Inferior parietal cortex (tissue), 1 donor: ENCODE data around the gene SERGEF.

Source experiments
- DNase-seq: peaks from one replicate; pipeline ENCODE4 v3.0.0-alpha.2; 2016; ENCODE audit errors: extremely low spot score

The SERGEF gene

DNA sequence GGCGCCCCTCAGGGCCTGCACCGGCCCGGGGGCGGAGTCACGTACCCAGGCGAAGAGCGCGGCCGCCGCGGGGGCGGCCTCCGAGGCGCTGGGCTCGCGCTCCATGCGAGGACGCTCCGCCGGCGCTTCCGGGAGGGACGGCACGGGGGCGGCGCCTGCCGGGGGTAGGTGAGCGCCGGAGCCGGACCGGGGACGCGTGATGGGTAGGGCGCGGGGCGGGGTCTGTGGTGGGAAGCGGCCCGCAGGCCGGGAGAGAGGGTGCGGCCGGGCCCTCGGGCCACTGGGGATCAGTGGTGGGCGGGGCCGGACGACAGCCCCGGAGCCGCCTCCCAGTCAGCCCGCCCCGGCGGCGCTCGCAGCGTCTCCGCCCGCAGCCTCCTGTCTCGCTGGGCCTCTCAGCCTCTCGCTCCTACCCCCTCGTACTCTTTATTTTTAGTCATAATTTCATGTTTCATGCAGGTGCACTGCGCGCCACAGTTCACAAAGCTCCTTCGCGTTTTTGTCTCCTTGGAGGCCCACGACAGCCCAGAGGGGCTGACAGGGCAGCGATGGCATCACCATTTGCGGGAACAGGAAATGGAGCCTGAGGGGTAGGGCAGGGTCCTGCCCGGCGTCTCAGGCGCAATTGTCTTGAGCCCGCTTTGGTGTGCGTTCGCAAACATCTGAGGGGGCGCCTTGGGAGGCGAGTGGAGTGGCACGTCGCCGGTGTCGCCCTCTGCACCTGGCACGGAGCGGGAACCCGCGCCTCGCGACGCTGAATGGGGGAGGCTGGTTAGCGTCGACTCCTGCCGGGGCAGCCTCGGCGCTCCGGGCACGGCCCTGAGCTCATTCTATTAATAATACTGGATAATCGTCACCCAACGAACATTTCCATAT is at the start of gene SERGEF:
Gene SERGEF (minus strand): TSS at position 142 of the 876 bp plus-strand sequence. CDS start 37 bp downstream, at position 105.
- DNase-seq = peak; percentile 73

- DNase-seq = no peak
Measured at GRCh38 chr11:18061351-18061750, 48.5 kb upstream of the SERGEF start.

DNA sequence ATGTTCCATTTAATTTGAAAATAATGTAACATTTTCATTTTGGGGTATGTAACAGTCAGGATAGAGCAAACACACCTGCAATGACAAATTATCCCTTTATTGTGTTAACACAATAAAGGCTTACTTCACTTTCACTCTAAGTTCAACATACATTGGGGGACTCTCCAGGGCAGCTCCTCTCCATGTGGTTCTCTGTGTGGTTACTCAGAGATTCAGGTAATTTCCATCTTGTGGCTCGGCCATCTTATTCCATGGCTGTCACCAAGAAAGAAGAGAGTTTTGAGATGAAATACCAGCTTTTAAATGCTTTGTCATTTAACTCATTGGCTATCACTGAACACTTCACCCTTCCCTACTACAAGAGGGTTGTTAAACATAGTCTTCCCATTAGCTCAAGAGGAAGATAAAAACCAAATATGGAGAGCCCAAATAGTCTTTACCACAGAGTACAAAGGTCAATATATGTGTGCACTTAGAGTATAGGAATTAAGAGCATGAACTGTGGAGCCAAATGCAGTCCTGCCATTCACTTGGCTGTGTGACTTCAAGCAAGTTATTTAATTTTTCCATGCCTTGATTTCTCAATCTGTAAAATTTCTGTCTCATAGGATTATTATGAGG is 43.8 kb upstream of the SERGEF start:
- DNase-seq = no peak

- DNase-seq = no peak
Measured at GRCh38 chr11:18054511-18055103, 41.8 kb upstream of the SERGEF start.

GRCh38 chr11:18050848-18051247 is 38.0 kb upstream of the SERGEF start:
- DNase-seq = no peak

DNA sequence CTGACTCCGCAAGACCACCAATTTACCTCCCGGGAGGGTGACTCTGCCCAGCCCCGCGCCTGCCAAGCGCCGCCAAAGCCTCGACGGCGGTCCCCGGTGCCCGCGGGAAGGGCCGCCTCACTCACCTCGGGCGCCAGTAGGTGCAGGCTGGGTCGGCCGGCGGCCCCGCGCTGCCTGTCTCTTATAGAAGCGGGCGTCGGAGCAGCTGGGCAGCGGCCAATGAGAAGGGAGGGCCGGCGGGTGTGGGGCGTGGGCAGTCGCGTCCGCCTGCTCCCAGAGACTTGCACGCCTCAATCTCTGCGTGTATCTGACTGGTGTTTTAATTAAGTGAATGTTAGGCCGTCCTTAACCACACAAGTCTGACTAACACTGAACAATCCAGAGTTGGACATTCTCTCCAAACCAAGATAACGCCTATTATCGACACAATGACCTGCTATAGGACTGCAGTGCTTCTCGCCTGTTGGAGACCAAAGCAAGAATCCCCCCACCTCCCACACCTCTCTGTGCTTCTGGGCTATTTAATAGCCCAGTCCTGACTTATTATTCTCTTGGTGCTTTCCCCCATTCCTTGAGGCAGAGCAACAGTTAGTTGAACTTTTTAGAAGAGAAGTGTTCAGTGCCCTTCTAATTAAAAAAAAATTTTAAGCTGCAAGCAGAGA is 33.4 kb upstream of the SERGEF start, which contains the start of gene TPH1:
Gene TPH1 (minus strand): TSS at position 154 of the 662 bp plus-strand sequence. CDS start 5,507 bp downstream, outside the sequence.
- DNase-seq = no peak

DNA sequence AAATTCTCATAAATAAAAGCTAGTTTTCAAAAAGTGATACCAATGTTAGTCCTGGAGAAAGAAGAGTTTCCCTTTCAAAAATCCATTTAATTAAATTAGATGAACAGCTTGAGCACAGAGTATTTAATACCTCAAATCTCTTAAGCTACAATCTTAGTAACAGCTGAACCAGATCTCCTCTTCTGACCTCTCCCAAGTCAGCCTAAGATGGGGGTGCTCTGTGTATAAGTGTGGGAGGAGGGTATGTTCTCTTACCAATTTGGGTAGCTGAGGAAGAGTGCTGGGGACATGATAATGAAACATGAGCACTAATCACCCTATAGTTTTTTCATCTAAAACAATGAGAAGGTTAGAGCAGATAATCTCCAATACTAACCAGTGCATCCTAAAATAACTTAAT is 23.6 kb upstream of the SERGEF start:
- no peak for DNase-seq

DNA sequence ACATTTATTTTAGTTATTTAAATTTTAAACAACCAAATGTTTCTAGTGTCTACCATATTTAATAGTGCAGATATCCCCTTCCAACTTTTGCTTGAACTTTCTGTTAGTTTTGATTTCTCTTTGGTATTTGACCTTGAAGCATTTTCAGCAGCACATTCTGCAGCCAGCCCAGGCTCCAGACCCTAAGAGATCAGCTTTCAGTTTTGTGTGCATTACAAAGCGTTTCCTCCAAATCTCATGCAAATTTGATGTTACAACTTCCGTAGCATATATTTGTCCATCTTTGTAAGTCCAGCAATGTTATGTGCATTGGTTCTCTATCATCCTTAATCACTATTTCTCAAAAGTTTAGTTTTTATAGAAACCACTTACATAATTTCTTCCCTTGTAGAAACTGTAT is 14.6 kb upstream of the SERGEF start:
- no peak for DNase-seq

GRCh38 chr11:18022419-18022818 is 9.6 kb upstream of the SERGEF start:
- DNase-seq = no peak

GRCh38 chr11:18019650-18020049 is 6.8 kb upstream of the SERGEF start:
- DNase-seq = no peak

DNA sequence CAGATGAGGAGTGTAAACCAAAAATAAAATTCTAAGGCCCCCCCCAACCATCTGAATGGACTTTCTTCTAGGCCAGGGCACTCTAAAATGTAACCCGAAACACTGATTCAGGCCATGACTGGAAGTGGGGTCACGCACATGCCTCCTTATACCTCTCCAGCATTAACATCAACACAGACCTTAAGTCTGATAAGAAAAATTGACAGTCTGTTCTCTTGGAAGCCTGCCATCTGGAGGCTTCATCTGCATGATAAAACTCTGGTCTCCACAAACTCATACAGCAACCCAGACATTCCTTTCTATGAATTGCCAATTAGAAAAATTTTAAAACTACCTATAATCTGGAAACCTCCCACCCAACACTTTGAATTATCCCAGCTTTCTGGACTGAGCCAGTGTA is 3.9 kb upstream of the SERGEF start:
- no peak for DNase-seq

GRCh38 chr11:18014876-18015275 is 2.0 kb upstream of the SERGEF start:
- no peak for DNase-seq

DNA sequence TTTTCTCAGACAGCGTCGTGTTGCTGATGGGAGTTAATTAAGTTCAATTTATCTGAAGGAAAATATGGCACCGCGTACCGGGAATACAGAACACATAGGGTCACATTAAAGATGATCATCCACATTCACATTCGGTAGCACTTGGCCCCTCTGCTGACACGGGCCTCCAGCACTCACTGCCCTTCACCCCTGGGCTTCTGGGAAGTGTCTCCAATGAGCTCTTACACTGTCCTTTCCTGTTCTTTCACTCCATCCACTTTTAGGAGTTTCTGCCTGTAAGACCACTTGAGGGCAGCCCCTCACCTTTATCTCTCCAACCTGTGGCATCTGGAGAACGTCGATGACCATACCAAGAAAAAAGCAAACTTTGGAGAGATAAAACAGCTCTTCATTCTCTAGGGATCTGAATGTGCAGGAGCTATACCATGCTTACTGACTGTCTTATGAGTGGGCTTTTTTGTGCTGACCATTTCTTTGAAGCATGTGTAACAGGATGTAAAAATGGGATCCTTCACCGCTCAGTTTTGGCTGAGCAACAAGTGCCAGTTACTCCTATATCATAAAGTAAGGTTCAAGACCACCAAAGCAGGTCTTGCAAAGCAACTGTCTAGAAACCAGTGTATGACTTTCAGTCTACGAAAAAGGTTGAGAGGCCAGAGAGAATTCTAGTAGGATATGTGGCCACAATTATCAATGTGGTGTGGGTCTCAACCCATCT is 1.1 kb upstream of the SERGEF start:
- DNase-seq = no peak

DNA sequence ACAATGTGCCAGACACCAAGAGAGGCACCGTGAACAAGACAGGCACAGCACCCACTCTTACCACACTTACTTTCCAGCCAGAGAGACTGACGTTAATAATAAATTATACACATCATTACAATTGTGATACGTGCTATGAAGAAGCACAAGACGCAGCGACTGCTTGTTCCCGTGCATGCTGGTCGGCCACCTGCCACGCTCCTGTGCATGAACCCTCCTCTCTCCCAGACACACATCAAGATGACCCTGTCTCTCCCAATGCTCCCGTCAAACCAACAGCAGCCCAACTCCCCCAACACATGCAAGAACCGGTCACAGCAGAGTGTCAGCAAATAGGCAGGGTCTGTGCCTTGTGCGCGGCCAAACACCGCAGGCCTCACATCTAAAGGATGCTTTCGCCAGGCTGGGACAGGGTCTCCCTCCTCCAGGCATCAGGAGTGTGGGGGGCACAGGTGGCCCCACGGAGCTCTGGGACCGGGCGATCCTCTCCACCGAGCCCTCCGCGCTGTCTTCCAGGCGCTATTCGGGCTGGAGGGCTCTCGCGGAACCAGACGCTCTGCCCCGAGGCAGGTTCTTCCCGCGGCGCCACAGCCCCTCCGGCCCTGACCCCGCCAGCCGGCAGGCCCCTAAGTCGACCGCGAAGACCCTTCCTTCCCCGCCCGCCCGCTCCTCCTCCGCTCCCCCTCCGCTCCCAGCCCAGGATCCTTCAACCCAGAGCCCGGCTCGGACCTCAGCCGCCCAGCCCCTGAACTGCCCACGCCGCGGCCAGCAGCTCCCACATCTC is 533 bp downstream of the SERGEF start:
- peak; percentile 15 for DNase-seq

- DNase-seq = no peak
Measured at GRCh38 chr11:18011633-18012032, 1.2 kb downstream of the SERGEF start.

- DNase-seq = no peak
Measured at GRCh38 chr11:18010977-18011586, 1.8 kb downstream of the SERGEF start.

- DNase-seq = no peak
Measured at GRCh38 chr11:18010121-18010670, 2.7 kb downstream of the SERGEF start.

DNA sequence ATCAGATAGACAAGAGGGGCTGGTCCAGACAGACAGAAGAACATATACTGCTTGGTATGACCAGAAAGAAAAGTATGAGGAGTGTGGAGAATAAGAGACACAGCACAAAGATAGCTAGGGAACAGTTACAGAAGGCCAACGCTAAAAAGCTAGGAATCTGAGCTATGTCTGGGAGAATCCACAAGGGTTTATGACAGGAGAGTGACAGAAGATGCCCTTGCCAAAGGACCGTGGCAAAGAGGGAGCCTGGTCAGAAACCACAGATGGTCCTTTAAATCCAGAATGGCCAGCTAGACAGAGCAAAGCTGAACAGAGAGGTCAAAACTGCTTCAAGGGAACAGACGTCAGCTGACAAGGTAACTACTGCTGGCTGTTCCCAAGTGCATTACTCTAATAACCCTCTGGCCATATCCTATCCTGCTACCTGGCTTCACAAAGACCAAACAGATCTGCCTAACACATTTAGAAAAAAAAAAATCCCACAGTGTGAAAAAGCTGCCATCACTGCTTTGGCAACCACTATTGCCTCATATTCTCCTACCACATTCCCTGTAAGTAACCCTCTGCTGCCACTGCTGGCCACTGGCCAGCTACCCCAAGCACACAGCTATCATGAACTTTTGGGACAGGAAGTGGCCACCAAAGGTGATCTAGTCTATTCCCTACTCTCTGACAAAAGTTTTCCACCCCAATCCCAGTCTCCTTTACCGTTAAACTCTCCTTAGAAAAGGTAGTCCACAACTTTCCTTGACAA is 7.3 kb downstream of the SERGEF start:
- no peak for DNase-seq

DNA sequence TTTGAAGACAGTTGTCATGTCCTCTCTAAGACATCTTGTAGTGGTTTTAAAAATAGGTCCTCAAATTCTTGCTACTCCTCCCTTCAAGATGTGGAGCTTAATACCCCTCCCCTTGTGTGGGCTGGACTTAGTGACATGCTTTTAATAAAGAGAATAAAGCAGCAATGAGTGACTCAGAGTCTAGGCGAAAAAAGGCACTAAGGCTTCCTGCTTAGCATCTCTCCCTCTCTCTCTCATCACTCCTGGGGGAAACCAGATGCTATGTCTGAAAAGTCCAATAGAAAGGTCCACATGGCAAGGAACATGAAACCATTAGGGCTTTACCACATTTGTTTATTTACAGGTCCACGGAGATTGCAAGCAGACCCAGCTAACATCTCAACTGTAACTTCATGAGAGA is 11.7 kb downstream of the SERGEF start:
- no peak for DNase-seq
